Natural killer cell (primary cell): ENCODE measurements around the gene SFRP5. TPM values are rescaled to one million over a fixed set of nuclear protein-coding genes. Genes with fewer than 3 reads are reported as not detected.

Experiments
- ATAC-seq, 3 donors: fragments of 150-1000 bp in 2 of 3; fragments of 200-7000 bp in 1 of 3; cut with Tn5 transposase; 1 replicate in 1 of 3; 2 replicates in 2 of 3; pipeline ENCODE4 v1.10.0; 2021; ENCODE audit warnings: mild to moderate bottlenecking in 2 of 3, moderate library complexity in 2 of 3
- DNase-seq, 2 donors: peaks; one replicate each; pipeline versions ENCODE4 v3.0.0 to v3.0.0-alpha.2; 2013 to 2021; ENCODE audit warnings: mixed read lengths in 1 of 2
- H3K27ac ChIP-seq: one replicate; pipeline ENCODE4 v1.5.1; 2013; ENCODE audit warnings: mild to moderate bottlenecking, low read length
- H3K27me3 ChIP-seq: one replicate; pipeline ENCODE4 v1.6.1; 2013; ENCODE audit warnings: low read length; ENCODE audit not compliant: control insufficient read depth, insufficient read depth
- H3K36me3 ChIP-seq: one replicate; pipeline ENCODE4 v1.6.1; 2013; ENCODE audit warnings: low read length; ENCODE audit not compliant: control insufficient read depth, insufficient read depth
- H3K4me1 ChIP-seq: one replicate; pipeline ENCODE4 v1.6.1; 2013; ENCODE audit warnings: low read length; ENCODE audit not compliant: control insufficient read depth, insufficient read depth
- H3K4me3 ChIP-seq: one replicate; pipeline ENCODE4 v1.5.1; 2013; ENCODE audit warnings: low read length
- H3K9me3 ChIP-seq: one replicate; pipeline ENCODE4 v1.6.1; 2013; ENCODE audit warnings: low read length; ENCODE audit not compliant: control insufficient read depth, insufficient read depth
- H3K27ac Mint-ChIP-seq, 2 donors: one replicate each; pipeline ENCODE4 v1.8.0; 2022; ENCODE audit warnings: mild to moderate bottlenecking in 2 of 2, mixed read lengths in 2 of 2, moderate library complexity in 1 of 2
- H3K27me3 Mint-ChIP-seq, 2 donors: one replicate each; pipeline ENCODE4 v1.8.0; 2022; ENCODE audit warnings: low read depth in 2 of 2, mixed read lengths in 2 of 2
- H3K36me3 Mint-ChIP-seq: one replicate; pipeline ENCODE4 v1.8.0; 2022; ENCODE audit warnings: mixed read lengths
- H3K4me1 Mint-ChIP-seq, 2 donors: one replicate each; pipeline ENCODE4 v1.8.0; 2022; ENCODE audit warnings: mixed read lengths in 2 of 2
- H3K4me3 Mint-ChIP-seq: one replicate; pipeline ENCODE4 v1.8.0; 2022; ENCODE audit warnings: mild to moderate bottlenecking, moderate library complexity, mixed read lengths
- H3K9me3 Mint-ChIP-seq, 2 donors: one replicate each; pipeline ENCODE4 v1.8.0; 2022; ENCODE audit warnings: mixed read lengths in 2 of 2
- WGBS: methylation state at CpG from one replicate; pipeline ENCODE4 v1.1.7; 2013; ENCODE audit warnings: missing lambda C conversion rate; ENCODE audit not compliant: insufficient coverage; 5-methylcytosine and 5-hydroxymethylcytosine counted together
- intact Hi-C: fragments of 100-400 bp; cut with micrococcal nuclease; formaldehyde crosslinking; loops from one replicate; pipeline ENCODE4 v1.14.2; 2022
- total RNA-seq, 4 donors: library from RNA; stranded (reverse); fragments of 120-200 nt in 1 of 4; gene quantifications; one replicate each; pipeline versions ENCODE4 v1.2.3 to v1.2.4, GENCODE V29; 2013 to 2022
- TF ChIP-seq, protein P1 (sequence below): fragments of 200-600 bp; IDR thresholded peaks from one replicate; pipeline ENCODE4 v1.8.0; 2022; ENCODE audit warnings: antibody characterized with exemption

SFRP5 gene
- total RNA-seq, 3 donors from 2014 or later (not counting 1 experiment from before 2014, with no cell fraction given) = not detected

DNA sequence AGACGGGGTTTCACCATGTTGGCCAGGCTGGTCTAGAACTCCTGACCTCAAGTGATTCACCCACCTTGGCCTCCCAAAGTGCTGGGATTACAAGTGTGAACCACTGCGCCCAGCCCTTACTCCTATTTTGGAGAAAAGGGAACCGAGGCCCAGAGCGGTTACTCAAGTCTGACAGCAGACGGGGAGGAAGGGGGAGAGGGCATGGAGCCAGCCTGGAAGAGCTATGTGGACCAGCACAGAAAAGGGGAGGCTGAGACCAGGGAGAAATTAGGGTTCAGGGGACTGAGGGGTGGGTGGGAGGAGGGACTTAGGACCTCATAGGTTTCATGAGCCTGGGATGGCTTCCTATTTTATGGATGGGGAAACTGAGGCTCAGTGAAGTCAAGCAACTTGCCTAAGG lies 1.5 kb downstream of the SFRP5 start:
- ATAC-seq (no peak), DNase-seq (no peak)
- intact Hi-C loops = no loop called here
- Histone ChIP-seq H3K27ac (no peak overlapping the region), H3K4me3 (no peak overlapping the region), H3K27me3 (peaks cover 8% of the 10 kb centered on the region), H3K36me3 (no peaks in the 10 kb centered on the region), H3K4me1 (peaks cover 2% of the 10 kb centered on the region), H3K9me3 (no peaks in the 10 kb centered on the region)
- Mint-ChIP-seq H3K4me1 (peaks cover 0 to 21% of the 10 kb centered on the region in 2 donors), H3K27me3 (peaks cover 42 to 47% of the 10 kb centered on the region in 2 donors), H3K9me3 (no peaks in the 10 kb centered on the region), H3K4me3 (no peak overlapping the region), H3K36me3 (no peaks in the 10 kb centered on the region), H3K27ac (no peak overlapping the region)
- WGBS = 66% methylated on average over 5 of the region's 5 CpGs
- TF ChIP-seq, protein P1, sequence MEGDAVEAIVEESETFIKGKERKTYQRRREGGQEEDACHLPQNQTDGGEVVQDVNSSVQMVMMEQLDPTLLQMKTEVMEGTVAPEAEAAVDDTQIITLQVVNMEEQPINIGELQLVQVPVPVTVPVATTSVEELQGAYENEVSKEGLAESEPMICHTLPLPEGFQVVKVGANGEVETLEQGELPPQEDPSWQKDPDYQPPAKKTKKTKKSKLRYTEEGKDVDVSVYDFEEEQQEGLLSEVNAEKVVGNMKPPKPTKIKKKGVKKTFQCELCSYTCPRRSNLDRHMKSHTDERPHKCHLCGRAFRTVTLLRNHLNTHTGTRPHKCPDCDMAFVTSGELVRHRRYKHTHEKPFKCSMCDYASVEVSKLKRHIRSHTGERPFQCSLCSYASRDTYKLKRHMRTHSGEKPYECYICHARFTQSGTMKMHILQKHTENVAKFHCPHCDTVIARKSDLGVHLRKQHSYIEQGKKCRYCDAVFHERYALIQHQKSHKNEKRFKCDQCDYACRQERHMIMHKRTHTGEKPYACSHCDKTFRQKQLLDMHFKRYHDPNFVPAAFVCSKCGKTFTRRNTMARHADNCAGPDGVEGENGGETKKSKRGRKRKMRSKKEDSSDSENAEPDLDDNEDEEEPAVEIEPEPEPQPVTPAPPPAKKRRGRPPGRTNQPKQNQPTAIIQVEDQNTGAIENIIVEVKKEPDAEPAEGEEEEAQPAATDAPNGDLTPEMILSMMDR = no peak

DNA sequence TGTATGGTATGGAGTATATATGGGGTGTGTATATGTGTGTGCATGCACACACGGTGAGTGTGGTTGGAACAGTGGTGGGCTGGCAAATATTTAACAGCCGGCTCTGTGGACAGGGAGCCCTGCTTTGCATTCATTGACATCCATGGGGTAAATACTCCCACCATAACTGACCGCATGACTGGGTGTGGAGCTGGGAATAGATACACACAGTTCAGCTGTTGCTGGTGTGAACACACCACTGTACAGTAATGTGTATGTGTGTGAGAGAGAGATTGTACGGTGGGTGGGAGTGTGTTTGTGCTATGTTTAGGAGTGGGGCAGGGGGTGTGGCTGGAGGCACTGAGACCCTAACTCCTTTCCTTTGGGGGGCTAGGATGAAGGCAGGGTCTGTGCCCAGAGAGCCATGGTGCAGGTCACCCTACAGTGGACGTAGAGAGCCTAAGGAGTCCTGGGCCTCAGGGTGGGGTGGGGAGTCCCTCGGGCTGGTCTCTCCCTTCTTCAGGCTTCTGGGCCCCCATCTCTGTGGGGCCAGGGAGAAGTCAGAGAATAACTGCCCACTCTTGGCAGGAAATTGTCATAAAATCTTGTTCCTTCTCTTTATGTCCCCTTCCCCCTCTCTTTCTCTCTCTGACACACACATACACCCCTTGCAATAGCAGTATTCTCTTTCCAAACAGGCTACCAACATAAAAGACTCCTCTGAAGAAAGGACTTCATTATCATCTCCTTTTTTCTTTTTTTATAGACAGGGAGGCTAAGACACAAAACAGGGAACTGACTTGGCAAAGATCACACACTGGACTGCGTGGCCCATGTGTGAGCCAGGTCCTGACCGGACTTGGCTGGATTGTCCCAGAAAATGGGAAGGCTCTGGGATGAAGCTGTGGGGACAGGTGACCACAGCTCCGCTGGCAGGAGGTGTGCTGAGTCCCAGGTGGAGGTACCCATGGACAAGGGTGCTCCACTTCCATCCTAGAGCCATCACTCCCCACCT lies 3.2 kb downstream of the SFRP5 start:
- H3K4me1 Mint-ChIP-seq = peaks cover 0 to 26% of the 10 kb centered on the region in 2 donors
- TF ChIP-seq, protein P1 = no peak
- H3K36me3 ChIP-seq = no peaks in the 10 kb centered on the region
- ATAC-seq (no peak), DNase-seq (no peak)
- peaks cover 42% of the 10 kb centered on the region in 2 donors for H3K27me3 Mint-ChIP-seq
- H3K27ac ChIP-seq = no peak overlapping the region
- no peaks in the 10 kb centered on the region for H3K9me3 ChIP-seq
- H3K27ac Mint-ChIP-seq = no peak overlapping the region
- no peak overlapping the region for H3K4me3 ChIP-seq
- H3K9me3 Mint-ChIP-seq = no peaks in the 10 kb centered on the region
- H3K4me3 Mint-ChIP-seq = no peak overlapping the region
- WGBS = 79% methylated on average over 9 of the region's 9 CpGs
- H3K36me3 Mint-ChIP-seq = no peaks in the 10 kb centered on the region
- peaks cover 2% of the 10 kb centered on the region for H3K4me1 ChIP-seq
- intact Hi-C loops = no loop called here
- H3K27me3 ChIP-seq = peaks cover 8% of the 10 kb centered on the region

DNA sequence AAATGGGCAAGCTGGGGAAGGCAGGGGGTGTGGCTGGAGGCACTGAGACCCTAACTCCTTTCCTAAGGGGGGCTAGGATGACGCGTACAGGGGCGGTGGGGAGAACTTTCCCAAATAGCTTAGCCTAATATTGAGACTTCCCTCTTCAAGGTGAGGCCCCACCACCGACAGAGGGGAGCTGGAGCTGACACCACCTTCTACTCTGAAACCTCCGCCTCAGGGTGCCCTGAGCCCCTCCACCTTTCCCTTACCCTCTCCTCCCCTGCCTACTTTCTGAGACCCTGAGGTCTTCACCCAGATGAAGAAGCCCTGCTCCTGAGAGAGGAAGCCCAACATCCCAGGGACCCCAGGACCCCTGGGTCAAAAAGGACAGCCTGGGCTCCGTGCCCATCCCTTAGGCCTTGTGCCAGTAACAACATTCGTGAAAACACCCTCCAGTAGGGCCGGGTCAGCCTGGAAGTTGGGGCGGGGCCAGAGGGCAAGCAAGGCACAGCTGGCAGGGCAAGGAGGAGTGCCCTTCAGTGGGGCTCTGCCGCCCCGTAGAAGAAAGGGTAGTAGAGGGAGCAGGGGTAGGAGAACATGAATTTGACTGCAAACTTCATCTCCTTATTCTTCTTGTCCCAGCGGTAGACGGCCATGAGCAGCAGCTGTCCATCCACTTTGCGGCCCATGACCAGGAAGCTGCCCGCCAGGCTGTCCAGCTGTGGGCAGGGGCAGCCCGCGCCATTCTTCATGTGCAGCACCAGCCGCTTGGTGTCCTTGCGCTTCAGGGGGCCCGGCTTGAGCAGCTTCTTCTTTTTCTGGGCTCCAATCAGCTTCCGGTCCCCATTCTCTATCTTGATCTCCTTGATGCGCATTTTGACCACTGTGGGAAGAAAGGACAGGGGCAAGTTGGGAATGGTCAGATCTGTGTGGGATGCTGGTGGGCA lies 4.5 kb downstream of the SFRP5 start:
- no peak overlapping the region for H3K4me3 ChIP-seq
- no peak overlapping the region for H3K27ac Mint-ChIP-seq
- TF ChIP-seq, protein P1 = no peak

More for the DNA sequence above, 4.5 kb downstream of the SFRP5 start:
- DNase-seq = no peak
- WGBS = 93% methylated on average over 22 of the region's 22 CpGs
- peaks cover 3% of the 10 kb centered on the region for H3K27me3 ChIP-seq
- no peak overlapping the region for H3K27ac ChIP-seq
- no peaks in the 10 kb centered on the region for H3K9me3 ChIP-seq
- Mint-ChIP-seq H3K4me1 (peaks cover 0 to 24% of the 10 kb centered on the region in 2 donors), H3K27me3 (peaks cover 29 to 32% of the 10 kb centered on the region in 2 donors), H3K4me3 (no peak overlapping the region), H3K36me3 (no peaks in the 10 kb centered on the region), H3K9me3 (no peaks in the 10 kb centered on the region)
- H3K4me1 ChIP-seq = peaks cover 2% of the 10 kb centered on the region
- no peak for ATAC-seq
- H3K36me3 ChIP-seq = peaks cover 8% of the 10 kb centered on the region
- intact Hi-C loops = no loop called here
